Upper lobe of left lung (tissue), 4 donors: ENCODE data around the gene MYH16.
"Not testable (repeated sequence)": the region's sequence is repeated elsewhere in the genome, so short reads cannot be mapped to it uniquely, and the experiment has no call there.

Experiments
- CTCF ChIP-seq, 6 experiments: fragments of 450-650 bp in 4 of 6; fragments of 200-600 bp in 2 of 6; sonication (generic) in 2 of 6; IDR thresholded peaks; one replicate each; pipeline ENCODE4 v1.5.1; 2016 to 2019; ENCODE audit warnings: antibody characterized with exemption in 6 of 6
- POLR2A ChIP-seq, 4 donors: fragments of 450-650 bp; IDR thresholded peaks; one replicate each; pipeline ENCODE4 v1.5.1; 2016 to 2017; ENCODE audit warnings: antibody characterized with exemption in 4 of 4, mild to moderate bottlenecking in 2 of 4

- TF ChIP-seq CTCF, POLR2A (IDR thresholded peaks at IDR 0.05): not testable (repeated sequence)
Observed at GRCh38 chr7:99330314-99330961, 57.8 kb downstream of the MYH16 start.
